HepG2 (cell line): ENCODE data around the gene BCL7A. TPM values are rescaled to one million over a fixed set of nuclear protein-coding genes. Genes with fewer than 3 reads are reported as not detected.

Experiments
- ATAC-seq: fragments of 200-7000 bp; cut with Tn5 transposase; 3 replicates; pipeline ENCODE4 v1.9.1; 2020; ENCODE audit warnings: mild to moderate bottlenecking, moderate library complexity
- BruUV-seq: library from RNA; stranded (reverse); fragments of 400-500 nt; replicated peaks from 2 replicates; lab custom pipeline; 2021; lab: Mats Ljungman, UMichigan
- CTCF ChIA-PET: fragments of 300-600 bp; formaldehyde crosslinking; extraction: SDS; loops from one replicate; lab custom pipeline; 2021; ENCODE audit warnings: low total read pairs, inconsistent platforms, low intra/inter-chr PET ratio; lab: Yijun Ruan, JAX
- POLR2A ChIA-PET: fragments of 350-600 bp; sonication (Branson Sonifier 250); formaldehyde crosslinking; loops from one replicate; lab custom pipeline; 2020; ENCODE audit warnings: antibody characterized with exemption, inconsistent platforms; lab: Yijun Ruan, JAX
- DNase-seq: peaks from one replicate; pipeline ENCODE4 v3.0.0-alpha.2; 2015; ENCODE audit warnings: low spot score
- FAIRE-seq: peaks from 3 replicates; lab custom pipeline; 2011; peaks lifted over from hg19 to GRCh38; lab: Jason Lieb, UNC
- H2AFZ ChIP-seq: one replicate; pipeline ENCODE4 v1.6.1; 2011; ENCODE audit warnings: low read length, inconsistent platforms
- H3K27ac ChIP-seq: fragments of 300-600 bp; 3 replicates; pipeline ENCODE4 v1.8.0; 2011; ENCODE audit warnings: mixed run types, mild to moderate bottlenecking, mixed read lengths, low read length, inconsistent platforms; ENCODE audit not compliant: insufficient read depth; ENCODE audit errors: extremely low read length
- H3K27me3 ChIP-seq, 2 experiments: fragments of 200-600 bp in 1 of 2; 2 replicates in 1 of 2; 3 replicates in 1 of 2; pipeline versions ENCODE4 v1.6.0 to v1.8.0; 2011; ENCODE audit warnings: low read length in 2 of 2, mild to moderate bottlenecking in 2 of 2, moderate library complexity in 2 of 2, inconsistent platforms in 1 of 2; ENCODE audit not compliant: insufficient read depth in 2 of 2, control insufficient read depth in 1 of 2
- H3K36me3 ChIP-seq, 2 experiments: fragments of 200-600 bp in 1 of 2; replicated peaks in 1 of 2; 2 replicates in 1 of 2; 3 replicates in 1 of 2; pipeline versions ENCODE4 v1.5.1 to v1.8.0; 2011; ENCODE audit warnings: low read length in 2 of 2, inconsistent platforms in 1 of 2; ENCODE audit not compliant: insufficient read depth in 2 of 2, control insufficient read depth in 1 of 2
- H3K4me1 ChIP-seq: 2 replicates; pipeline ENCODE4 v1.5.1; 2012; ENCODE audit warnings: low read length, inconsistent platforms; ENCODE audit not compliant: insufficient read depth
- H3K4me2 ChIP-seq: 2 replicates; pipeline ENCODE4 v1.6.0; 2011; ENCODE audit warnings: low read depth, low read length, inconsistent platforms
- H3K4me3 ChIP-seq, 3 experiments: fragments of 200-600 bp in 1 of 3; sonication (generic), shearing (Covaris generic) in 1 of 3; replicated peaks in 1 of 3; 2 replicates each; pipeline ENCODE4 v1.5.1; 2011 to 2016; ENCODE audit warnings: low read length in 3 of 3, inconsistent platforms in 2 of 3, low read depth in 2 of 3, mild to moderate bottlenecking in 2 of 3, control low read depth in 1 of 3, mixed read lengths in 1 of 3; ENCODE audit not compliant: insufficient read depth in 1 of 3
- H3K79me2 ChIP-seq: one replicate; pipeline ENCODE4 v1.6.1; 2011; ENCODE audit warnings: low read length, inconsistent platforms; ENCODE audit not compliant: insufficient read depth
- H3K9ac ChIP-seq: 2 replicates; pipeline ENCODE4 v1.6.0; 2011; ENCODE audit warnings: mild to moderate bottlenecking, low read depth, low read length, inconsistent platforms; ENCODE audit not compliant: insufficient read depth
- H3K9me3 ChIP-seq: 2 replicates; pipeline ENCODE4 v1.5.1; 2012; ENCODE audit warnings: mild to moderate bottlenecking, low read length
- H4K20me1 ChIP-seq: 2 replicates; pipeline ENCODE4 v1.6.0; 2011; ENCODE audit warnings: inconsistent platforms, mild to moderate bottlenecking, low read length, moderate library complexity; ENCODE audit not compliant: insufficient read depth
- ELF4 ChIP-seq: sonication (generic); formaldehyde crosslinking; IDR thresholded peaks from 2 replicates; pipeline ENCODE4 v1.5.0; 2020; ENCODE audit warnings: missing genetic modification reagents, mild to moderate bottlenecking, moderate library complexity, borderline replicate concordance
- FIP1L1 ChIP-seq: fragments of 200-400 bp; formaldehyde crosslinking; IDR thresholded peaks from 2 replicates; pipeline ENCODE4 v1.6.1; 2018; ENCODE audit warnings: low read depth, mild to moderate bottlenecking, low read length, moderate library complexity, borderline replicate concordance; ENCODE audit not compliant: insufficient read depth
- IKZF4 ChIP-seq: sonication (generic); formaldehyde crosslinking; IDR thresholded peaks from 2 replicates; pipeline ENCODE4 v1.5.1; 2020; ENCODE audit warnings: borderline replicate concordance, mild to moderate bottlenecking, low read depth, missing genetic modification reagents; ENCODE audit errors: not compliant biosample characterization
- NKX3-1 ChIP-seq: sonication (generic); formaldehyde crosslinking; IDR thresholded peaks from 2 replicates; pipeline ENCODE4 v1.5.0; 2020; ENCODE audit warnings: missing genetic modification reagents
- PHF20 ChIP-seq: sonication (generic); formaldehyde crosslinking; IDR thresholded peaks from 2 replicates; pipeline ENCODE4 v1.5.0; 2020; ENCODE audit warnings: mild to moderate bottlenecking, missing genetic modification reagents
- U2AF1 ChIP-seq: fragments of 200-400 bp; formaldehyde crosslinking; optimal IDR thresholded peaks from 2 replicates; pipeline ENCODE3; 2017; ENCODE audit warnings: mild to moderate bottlenecking, low read depth, low read length
- ZNF121 ChIP-seq: sonication (generic); formaldehyde crosslinking; IDR thresholded peaks from 2 replicates; pipeline ENCODE4 v1.5.0; 2020; ENCODE audit warnings: mild to moderate bottlenecking, missing genetic modification reagents
- ZNF205 ChIP-seq: IDR thresholded peaks from 2 replicates; pipeline ENCODE4 v1.6.1; 2018; ENCODE audit warnings: missing biosample characterization, missing genetic modification reagents
- ZNF24 ChIP-seq: fragments of 450-650 bp; IDR thresholded peaks from 2 replicates; pipeline ENCODE4 v1.6.1; 2017; ENCODE audit warnings: antibody characterized with exemption, mild to moderate bottlenecking
- ZNF792 ChIP-seq: IDR thresholded peaks from 2 replicates; pipeline ENCODE4 v1.6.1; 2016
- WGBS: methylation state at CpG from one replicate; pipeline ENCODE4 v1.1.6; 2017; ENCODE audit warnings: low lambda C conversion rate; 5-methylcytosine and 5-hydroxymethylcytosine counted together
- in situ Hi-C: cut with HindIII; loops from 2 replicates; pipeline ENCODE4 v1.10.0; 2017; ENCODE audit warnings: low pct_unique_long_range_greater_than_20kb; ENCODE audit not compliant: extremely low pct_ligation_motif_present
- intact Hi-C: fragments of 100-400 bp; cut with micrococcal nuclease; formaldehyde crosslinking; loops from one replicate; pipeline ENCODE4 v1.10.0; 2022; ENCODE audit not compliant: unreplicated experiment
- polyA plus RNA-seq, 8 experiments: library from polyadenylated mRNA; depleted of rRNA in 3 of 8; stranded (reverse) in 7 of 8; unstranded in 1 of 8; fragments of >200 nt; fragmentation: Illumina TruSeq in 4 of 8; extraction: Trizol in 4 of 8; gene quantifications; 2 replicates each; pipeline versions ENCODE4 v1.2.1 to v1.2.3, GENCODE V29; 2011 to 2016; ENCODE audit warnings: low read depth in 4 of 8, missing spikeins in 1 of 8, mixed read lengths in 1 of 8; ENCODE audit not compliant: insufficient read depth in 1 of 8
- total RNA-seq, 5 experiments: library from RNA; depleted of rRNA; stranded (reverse); fragments of >200 nt; fragmentation: Illumina TruSeq; extraction: Trizol; gene quantifications; 2 replicates each; pipeline ENCODE4 v1.2.3, GENCODE V29; 2016; ENCODE audit warnings: low read depth in 1 of 5
- TF ChIP-seq, protein P1 (sequence below): sonication (generic); formaldehyde crosslinking; IDR thresholded peaks from 2 replicates; pipeline ENCODE4 v1.5.1; 2020; ENCODE audit warnings: mild to moderate bottlenecking, missing genetic modification reagents, moderate library complexity

BCL7A gene
- total and polyA plus RNA-seq, 2 of the 13 experiments (the other 11 are each of a cell fraction or from before 2014, with no cell fraction given), result 4.1 to 6.2 TPM

DNA sequence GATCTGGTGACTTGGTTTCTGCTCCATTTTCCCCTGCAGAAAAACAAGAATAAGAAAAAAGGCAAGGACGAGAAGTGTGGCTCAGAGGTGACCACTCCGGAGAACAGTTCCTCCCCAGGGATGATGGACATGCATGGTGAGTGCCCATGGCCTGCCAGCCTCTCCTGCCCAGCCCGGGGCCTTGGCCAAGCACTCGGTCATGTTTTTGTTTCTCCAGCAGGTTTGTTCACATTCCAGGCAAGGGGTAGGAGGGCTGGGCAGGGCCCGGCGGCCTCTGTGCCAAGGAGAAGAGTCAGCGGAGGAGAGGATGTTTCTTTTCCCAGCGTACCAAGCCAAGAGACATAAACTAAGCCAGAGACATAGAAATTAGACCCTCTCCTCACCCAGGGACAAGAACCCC is 13.6 kb downstream of the BCL7A start:
- H3K4me2 ChIP-seq, result no peak overlapping the region
- CTCF ChIA-PET, result interaction anchor here (1.2 kb wide), 1 partner anchor 88 kb away, joined by 3 read pairs; no protein-coding TSS in a partner anchor
- no peaks in the 10 kb centered on the region for H3K9me3 ChIP-seq
- no peak for TF ChIP-seq PHF20 (CRISPR knock-in tag)
- TF ChIP-seq ZNF24, result no peak
- TF ChIP-seq, protein P1, sequence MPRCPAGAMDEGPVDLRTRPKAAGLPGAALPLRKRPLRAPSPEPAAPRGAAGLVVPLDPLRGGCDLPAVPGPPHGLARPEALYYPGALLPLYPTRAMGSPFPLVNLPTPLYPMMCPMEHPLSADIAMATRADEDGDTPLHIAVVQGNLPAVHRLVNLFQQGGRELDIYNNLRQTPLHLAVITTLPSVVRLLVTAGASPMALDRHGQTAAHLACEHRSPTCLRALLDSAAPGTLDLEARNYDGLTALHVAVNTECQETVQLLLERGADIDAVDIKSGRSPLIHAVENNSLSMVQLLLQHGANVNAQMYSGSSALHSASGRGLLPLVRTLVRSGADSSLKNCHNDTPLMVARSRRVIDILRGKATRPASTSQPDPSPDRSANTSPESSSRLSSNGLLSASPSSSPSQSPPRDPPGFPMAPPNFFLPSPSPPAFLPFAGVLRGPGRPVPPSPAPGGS (CRISPR knock-in tag), result no peak
- no peak for TF ChIP-seq ELF4
- no peak for TF ChIP-seq U2AF1
- TF ChIP-seq NKX3-1 (CRISPR knock-in tag), result no peak
- no peak for TF ChIP-seq ZNF205 (CRISPR knock-in tag)
- TF ChIP-seq, all 625 proteins: peak for 0
- intact Hi-C loops (no loop called here), in situ Hi-C loops (no loop called here)
- H3K4me1 ChIP-seq, result peaks cover 7% of the 10 kb centered on the region
- no peak overlapping the region for H3K27ac ChIP-seq
- H2AFZ ChIP-seq, result no peak overlapping the region
- BruUV-seq, result no TSS peak
- no peak overlapping the region for H3K9ac ChIP-seq
- DNase-seq (no peak), FAIRE-seq (no peak), ATAC-seq (no peak)
- H3K79me2 ChIP-seq, result no peaks in the 10 kb centered on the region
- H4K20me1 ChIP-seq, result no peaks in the 10 kb centered on the region
- POLR2A ChIA-PET, result no interaction called here
- no peaks in the 10 kb centered on the region for H3K27me3 ChIP-seq
- no peak overlapping the region for H3K4me3 ChIP-seq
- peaks cover 7 to 17% of the 10 kb centered on the region in 2 experiments; a peak in 4 of 5 replicates for H3K36me3 ChIP-seq
- 96% methylated on average over 7 of the region's 8 CpGs for WGBS

DNA sequence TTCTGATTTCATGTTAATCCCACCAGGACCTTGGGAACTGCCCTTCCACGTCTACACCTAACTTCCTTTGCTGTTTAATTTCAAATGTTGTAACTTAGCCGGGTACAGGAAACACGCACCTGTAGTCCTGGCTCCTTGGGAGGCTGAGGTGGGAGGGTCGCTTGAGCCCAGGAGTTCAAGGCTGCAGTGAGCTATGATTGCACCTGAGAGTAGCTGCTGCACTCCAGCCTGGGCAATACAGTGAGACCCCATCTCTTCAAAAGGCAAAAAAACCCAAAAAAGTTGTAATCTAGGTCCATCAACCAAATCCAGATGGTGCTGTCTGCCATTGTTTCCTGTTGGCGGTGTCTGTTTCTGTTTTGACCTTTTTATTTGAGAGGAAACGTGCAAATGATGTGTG is 14.5 kb downstream of the BCL7A start:
- FAIRE-seq, result no peak
- no peak for ATAC-seq
- Histone ChIP-seq H3K79me2 (no peaks in the 10 kb centered on the region), H3K36me3 (peaks cover 7 to 17% of the 10 kb centered on the region in 2 experiments; a peak in 4 of 5 replicates), H4K20me1 (no peaks in the 10 kb centered on the region), H3K9me3 (no peaks in the 10 kb centered on the region), H3K9ac (no peak overlapping the region), H3K27ac (no peak overlapping the region), H3K4me2 (no peak overlapping the region), H2AFZ (no peak overlapping the region), H3K4me3 (no peak overlapping the region), H3K4me1 (peaks cover 14% of the 10 kb centered on the region), H3K27me3 (no peaks in the 10 kb centered on the region)
- TF ChIP-seq IKZF4 (CRISPR knock-in tag) (no peak), ZNF792 (no peak), ZNF121 (CRISPR knock-in tag) (0 out of 2 replicates have a peak, but pooled peaks have one; percentile 34), FIP1L1 (no peak)
- no peak for DNase-seq
- in situ Hi-C loops (no loop called here), intact Hi-C loops (no loop called here)
- no TSS peak for BruUV-seq
- WGBS, result 96% methylated on average over 6 of the region's 6 CpGs
- ChIA-PET POLR2A (no interaction called here), CTCF (interaction anchor here (1.2 kb wide), 1 partner anchor 87 kb away, joined by 3 read pairs; no protein-coding TSS in a partner anchor)
